Right lobe of liver (tissue), 6 donors: Measurements from ENCODE around the gene C16orf46. TPM values are rescaled to one million over a fixed set of nuclear protein-coding genes. Genes with fewer than 3 reads are reported as not detected.
A peak's percentile ranks its signal among the peaks of the same experiment; 100 is the strongest.

ENCODE experiments used
- ATAC-seq, 4 donors: fragments of 200-7000 bp; cut with Tn5 transposase; one replicate each; pipeline ENCODE4 v1.9.1; 2020; ENCODE audit warnings: mild to moderate bottlenecking in 4 of 4, moderate library complexity in 4 of 4
- DNase-seq, 3 donors: peaks; one replicate each; pipeline ENCODE4 v3.0.0-alpha.2; 2020
- H3K27ac ChIP-seq, 3 donors: fragments of 200-600 bp; one replicate each; pipeline ENCODE4 v1.8.0; 2022
- H3K27me3 ChIP-seq, 2 donors: fragments of 200-600 bp; one replicate each; pipeline ENCODE4 v1.8.0; 2022
- H3K36me3 ChIP-seq, 4 donors: fragments of 200-600 bp; sonication (generic) in 1 of 4; one replicate each; pipeline versions ENCODE4 v1.5.1 to v1.8.0; 2017 to 2022; ENCODE audit warnings: control low read depth in 1 of 4
- H3K4me1 ChIP-seq, 4 donors: fragments of 200-600 bp; sonication (generic) in 1 of 4; one replicate each; pipeline versions ENCODE4 v1.5.1 to v1.8.0; 2017 to 2022; ENCODE audit warnings: control low read depth in 1 of 4
- H3K4me3 ChIP-seq, 3 donors: fragments of 200-600 bp; one replicate each; pipeline ENCODE4 v1.8.0; 2022
- H3K9me3 ChIP-seq, 4 donors: fragments of 200-600 bp; sonication (generic) in 1 of 4; one replicate each; pipeline versions ENCODE4 v1.5.1 to v1.8.0; 2017 to 2022; ENCODE audit warnings: control low read depth in 1 of 4
- POLR2A ChIP-seq: fragments of 450-650 bp; IDR thresholded peaks from one replicate; pipeline ENCODE4 v1.6.1; 2017; ENCODE audit warnings: antibody characterized with exemption, mild to moderate bottlenecking
- WGBS: methylation state at CpG from one replicate; pipeline ENCODE4 v1.1.6; 2018; ENCODE audit warnings: low coverage, low lambda C conversion rate; ENCODE audit not compliant: insufficient coverage; ENCODE audit errors: missing lambda C conversion rate; 5-methylcytosine and 5-hydroxymethylcytosine counted together
- intact Hi-C, 2 donors: fragments of 100-400 bp; cut with DNase I; formaldehyde crosslinking; loops; one replicate each; pipeline versions ENCODE4 v1.11.2 to v1.14.1; 2022
- total RNA-seq, 6 experiments: library from RNA; depleted of rRNA in 2 of 6; stranded (reverse); fragments of >200 nt in 2 of 6; fragmentation: NEBNext Ultra II Directional in 3 of 6; extraction: Animal tissue kit (Norgen Biotek cat#: 25700) in 3 of 6; gene quantifications; one replicate each; pipeline versions ENCODE4 v1.1.0 to v1.2.4, GENCODE V29; 2016 to 2023
- TF ChIP-seq, protein P1 (sequence below), 4 donors: fragments of 200-600 bp in 3 of 4; fragments of 450-650 bp in 1 of 4; IDR thresholded peaks; one replicate each; pipeline versions ENCODE4 v1.5.1 to v1.8.0; 2016 to 2022; ENCODE audit warnings: antibody characterized with exemption in 4 of 4, mild to moderate bottlenecking in 2 of 4
- donor health status: DM: no; HTN: yes; CAD: no.
- donor health status: DM: no; HTN: no; CAD: no.
- donor health status: DM: no; HTN: no; CAD: no.
- donor health status: DM: no; HTN: yes; CAD: no.
- donor health status: DM: no; HTN: yes; CAD: no.

C16orf46 gene
- total RNA-seq, 6 experiments from 2014 or later: 0.55 to 2.0 (median 1.2) TPM; not detected in 1

DNA sequence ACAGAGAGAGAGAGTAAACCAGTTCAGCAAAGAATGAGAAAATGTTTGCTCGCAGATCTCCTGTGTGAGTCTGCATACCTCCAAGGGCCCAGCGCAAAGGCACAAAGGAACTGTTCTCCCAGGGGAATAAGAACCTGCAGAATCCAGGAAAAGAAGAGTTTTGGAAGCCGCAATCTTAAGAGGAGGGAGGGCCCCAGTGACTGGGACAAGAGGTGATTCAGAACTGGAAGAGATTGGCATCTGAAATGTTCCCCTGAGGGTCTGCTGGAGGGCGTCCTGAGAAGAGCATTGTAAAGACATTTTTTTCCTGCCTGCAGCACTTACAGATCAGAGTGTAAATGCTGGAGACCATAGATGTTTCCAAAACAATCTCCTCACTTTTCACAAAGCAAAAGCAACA lies 35.3 kb downstream of the C16orf46 start:
- WGBS: 100% methylated on average over 3 of the region's 4 CpGs
- Histone ChIP-seq H3K4me3 (no peak overlapping the region), H3K4me1 (peaks cover 0 to 8% (median 5%) of the 10 kb centered on the region in 4 donors), H3K27ac (no peak overlapping the region), H3K36me3 (peaks cover 0 to 48% (median 15%) of the 10 kb centered on the region in 4 donors), H3K9me3 (no peaks in the 10 kb centered on the region), H3K27me3 (no peaks in the 10 kb centered on the region)
- intact Hi-C loops: no loop called here
- DNase-seq: no peak
- no peak for TF ChIP-seq POLR2A
- TF ChIP-seq, protein P1, sequence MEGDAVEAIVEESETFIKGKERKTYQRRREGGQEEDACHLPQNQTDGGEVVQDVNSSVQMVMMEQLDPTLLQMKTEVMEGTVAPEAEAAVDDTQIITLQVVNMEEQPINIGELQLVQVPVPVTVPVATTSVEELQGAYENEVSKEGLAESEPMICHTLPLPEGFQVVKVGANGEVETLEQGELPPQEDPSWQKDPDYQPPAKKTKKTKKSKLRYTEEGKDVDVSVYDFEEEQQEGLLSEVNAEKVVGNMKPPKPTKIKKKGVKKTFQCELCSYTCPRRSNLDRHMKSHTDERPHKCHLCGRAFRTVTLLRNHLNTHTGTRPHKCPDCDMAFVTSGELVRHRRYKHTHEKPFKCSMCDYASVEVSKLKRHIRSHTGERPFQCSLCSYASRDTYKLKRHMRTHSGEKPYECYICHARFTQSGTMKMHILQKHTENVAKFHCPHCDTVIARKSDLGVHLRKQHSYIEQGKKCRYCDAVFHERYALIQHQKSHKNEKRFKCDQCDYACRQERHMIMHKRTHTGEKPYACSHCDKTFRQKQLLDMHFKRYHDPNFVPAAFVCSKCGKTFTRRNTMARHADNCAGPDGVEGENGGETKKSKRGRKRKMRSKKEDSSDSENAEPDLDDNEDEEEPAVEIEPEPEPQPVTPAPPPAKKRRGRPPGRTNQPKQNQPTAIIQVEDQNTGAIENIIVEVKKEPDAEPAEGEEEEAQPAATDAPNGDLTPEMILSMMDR (IDR thresholded peaks at IDR 0.05): no peak
- no peak for ATAC-seq

DNA sequence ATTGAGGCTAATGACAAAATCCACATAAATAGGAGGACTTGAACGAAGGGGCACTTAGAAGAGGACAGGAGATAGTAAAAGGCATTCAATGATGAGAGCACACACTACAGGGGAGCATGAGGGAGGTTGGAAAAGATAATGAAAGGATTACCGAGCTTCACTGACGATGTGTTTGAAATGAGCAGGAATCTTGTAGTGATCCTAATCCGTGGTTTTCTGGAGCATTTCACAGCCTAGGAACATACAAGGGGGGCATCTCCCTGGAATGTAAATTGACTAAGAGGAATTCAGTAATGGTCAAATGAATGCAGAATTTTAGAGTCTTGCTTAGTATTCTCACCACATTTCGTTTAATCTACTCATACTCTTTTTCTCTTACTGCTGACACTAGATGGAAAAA lies 36.2 kb downstream of the C16orf46 start:
- no peak for TF ChIP-seq POLR2A
- TF ChIP-seq, protein P1 (IDR thresholded peaks at IDR 0.05): no peak
- Histone ChIP-seq H3K4me3 (no peak overlapping the region), H3K27ac (no peak overlapping the region), H3K27me3 (no peaks in the 10 kb centered on the region), H3K4me1 (peaks cover 0 to 10% (median 6%) of the 10 kb centered on the region in 4 donors), H3K9me3 (no peaks in the 10 kb centered on the region), H3K36me3 (peaks cover 0 to 48% (median 15%) of the 10 kb centered on the region in 4 donors)
- ATAC-seq (no peak), DNase-seq (no peak)
- 88% methylated on average over 5 of the region's 5 CpGs for WGBS
- intact Hi-C loops: no loop called here

DNA sequence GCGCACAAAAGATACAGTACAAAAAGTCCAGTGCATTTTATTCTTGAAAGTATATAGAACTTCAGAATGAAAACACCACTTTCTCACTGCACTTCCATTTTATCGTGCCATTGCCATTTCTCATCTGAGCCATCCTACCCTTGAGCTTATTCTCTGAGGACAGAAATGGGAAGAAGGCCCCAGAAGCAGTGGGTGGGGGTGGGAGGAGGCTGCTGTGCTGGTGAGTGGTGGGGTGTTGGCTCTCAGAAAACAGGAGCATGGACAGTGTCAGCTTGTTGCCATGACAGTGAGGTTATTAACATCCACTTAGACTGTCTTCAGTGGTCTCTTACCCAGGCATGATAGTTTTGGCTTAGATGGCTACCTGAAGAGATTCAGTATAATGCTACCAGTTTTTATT lies 36.9 kb downstream of the C16orf46 start:
- 97% methylated on average over 2 of the region's 2 CpGs for WGBS
- H3K27me3 ChIP-seq: no peaks in the 10 kb centered on the region
- ATAC-seq: no peak
- DNase-seq: no peak
- no peaks in the 10 kb centered on the region for H3K9me3 ChIP-seq
- intact Hi-C loops: no loop called here
- H3K27ac ChIP-seq: no peak overlapping the region
- no peak overlapping the region for H3K4me3 ChIP-seq
- TF ChIP-seq, protein P1 (IDR thresholded peaks at IDR 0.05): no peak
- TF ChIP-seq POLR2A: no peak
- peaks cover 0 to 44% (median 15%) of the 10 kb centered on the region in 4 donors for H3K36me3 ChIP-seq
- peaks cover 0 to 14% (median 6%) of the 10 kb centered on the region in 4 donors for H3K4me1 ChIP-seq

DNA sequence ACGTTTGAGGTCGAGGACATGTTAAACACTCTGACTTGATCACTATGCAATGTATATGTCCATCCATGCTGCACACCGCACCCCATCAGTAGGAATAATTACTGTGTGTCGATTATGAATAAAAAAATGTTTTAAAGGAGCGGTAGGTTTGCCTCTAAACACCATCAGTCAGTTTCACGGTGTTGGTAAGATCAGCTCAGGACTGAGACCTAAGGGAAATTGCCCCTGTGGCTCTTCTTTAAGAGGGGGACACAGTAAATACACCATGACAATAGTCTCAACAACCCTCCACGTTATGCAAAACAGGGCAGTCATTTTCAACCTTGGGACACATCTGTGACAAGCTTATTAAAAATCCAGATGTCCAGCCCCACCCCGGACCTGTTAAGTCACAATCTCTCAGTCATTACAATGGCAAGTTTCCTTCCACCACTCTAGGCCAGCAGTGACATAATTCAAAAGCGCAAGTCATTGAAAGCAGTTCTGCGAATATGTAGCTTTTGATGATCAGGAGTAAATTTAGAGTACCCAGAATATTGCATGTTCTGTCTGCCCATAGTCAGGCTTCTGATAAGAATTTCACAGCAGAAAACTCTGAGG lies 40.2 kb downstream of the C16orf46 start:
- Histone ChIP-seq H3K4me3 (peak overlapping the region; percentile 67 to 86 (median 75)), H3K4me1 (peaks cover 0 to 14% (median 6%) of the 10 kb centered on the region in 4 donors), H3K36me3 (peaks cover 0 to 13% (median 4%) of the 10 kb centered on the region in 4 donors), H3K27me3 (no peaks in the 10 kb centered on the region), H3K9me3 (no peaks in the 10 kb centered on the region), H3K27ac (peak overlapping the region in 1 of 3 donors; percentile 70)
- DNase-seq (no peak), ATAC-seq (no peak)
- TF ChIP-seq, protein P1 (IDR thresholded peaks at IDR 0.05): no peak
- no peak for TF ChIP-seq POLR2A
- 37% methylated on average over 10 of the region's 10 CpGs for WGBS
- intact Hi-C loops: loop anchor here in 1 of 2 donors (10.0 kb wide), 1 partner anchor 158 kb away; no protein-coding TSS in a partner anchor
